ENCODE measurements around the gene RNF213. TPM values are rescaled to one million over a fixed set of nuclear protein-coding genes. Genes with fewer than 3 reads are reported as not detected.

The RNF213 gene
- total and polyA plus RNA-seq, 10 of the 15 experiments (the other 5 are each of a cell fraction or from before 2014, with no cell fraction given) = 18.6 to 145 (median 65.8) TPM

GRCh38 chr17:80247561-80247960, 13.1 kb upstream of the RNF213 start:
- Histone ChIP-seq H3K4me1 (ENCODE audit: control insufficient read depth, insufficient read depth, low read length) (no peaks in the 10 kb centered on the region), H2AFZ (ENCODE audit: control insufficient read depth, low read depth, low read length) (no peak overlapping the region), H3K9ac (ENCODE audit: control insufficient read depth, insufficient read depth, low read length) (no peak overlapping the region), H3K36me3 (ENCODE audit: control insufficient read depth in 2 of 2, insufficient read depth in 2 of 2, low read length in 1 of 2) (no peaks in the 10 kb centered on the region), H3K4me3 (no peak overlapping the region), H3K9me3 (replicated peaks; ENCODE audit: control insufficient read depth, insufficient read depth, low read length) (no peaks in the 10 kb centered on the region), H3K27me3 (replicated peaks in 1 of 2; ENCODE audit: control insufficient read depth in 2 of 2, insufficient read depth in 2 of 2, low read length in 1 of 2) (no peaks in the 10 kb centered on the region), H4K20me1 (ENCODE audit: control insufficient read depth, insufficient read depth) (no peaks in the 10 kb centered on the region), H3K27ac (ENCODE audit: control insufficient read depth, insufficient read depth) (no peak overlapping the region), H3K79me2 (ENCODE audit: control insufficient read depth, insufficient read depth, low read length) (no peaks in the 10 kb centered on the region), H3K4me2 (ENCODE audit: control insufficient read depth, insufficient read depth) (no peak overlapping the region)
- CTCF ChIA-PET = no interaction called here
- FAIRE-seq (no peak), ATAC-seq (no peak), DNase-seq (ENCODE audit: low read depth, low spot score) (no peak)
- POLR2A ChIA-PET = no interaction called here
- intact Hi-C loops (cut with micrococcal nuclease; ENCODE audit: unreplicated experiment) = no loop called here
- TF ChIP-seq CREB1 (IDR thresholded peaks at IDR 0.05; ENCODE audit: low read depth) (no peak), ZBTB4 (CRISPR knock-in tag; IDR thresholded peaks at IDR 0.05) (no peak), ATF3 (IDR thresholded peaks at IDR 0.05; ENCODE audit: borderline replicate concordance, extremely low read depth, low read depth, low read length) (no peak), NFXL1 (IDR thresholded peaks at IDR 0.05; ENCODE audit: borderline replicate concordance) (no peak), ZNF24 (IDR thresholded peaks at IDR 0.05) (no peak), SP1 (IDR thresholded peaks at IDR 0.05; ENCODE audit: low read depth, low read length) (no peak), CBX5 (IDR thresholded peaks at IDR 0.05; ENCODE audit: low read depth) (no peak), YBX1 (IDR thresholded peaks at IDR 0.05) (no peak), GATAD2B (conservative IDR thresholded peaks at IDR 0.05; ENCODE audit: low read depth) (no peak), ATF2 (IDR thresholded peaks at IDR 0.05; ENCODE audit: low read length) (no peak), JUND (IDR thresholded peaks at IDR 0.05; ENCODE audit: low read depth, low read length) (no peak), MYB (IDR thresholded peaks at IDR 0.05; ENCODE audit: borderline replicate concordance, low read depth, low read length) (no peak), RB1 (IDR thresholded peaks at IDR 0.05; ENCODE audit: borderline replicate concordance) (no peak), JUNB (IDR thresholded peaks at IDR 0.05) (no peak), ZNF592 (IDR thresholded peaks at IDR 0.05) (no peak), ZNF384 (IDR thresholded peaks at IDR 0.05; ENCODE audit: borderline replicate concordance, low read depth, low read length) (no peak), GABPA (IDR thresholded peaks at IDR 0.05; ENCODE audit: low read depth) (no peak)
- RAD21 ChIA-PET (ENCODE audit: unreplicated experiment) = no interaction called here
- no TSS peak for BruUV-seq (replicated peaks)
- SMC1A ChIA-PET (ENCODE audit: uncharacterized antibody, unreplicated experiment) = interaction anchor here (1.0 kb wide), 1 partner anchor 12 kb away, joined by 3 read pairs; no protein-coding TSS in a partner anchor
- WGBS (ENCODE audit: insufficient coverage, insufficient replicate concordance, low lambda C conversion rate, missing lambda C conversion rate) = 75% methylated on average over 17 of the region's 17 CpGs
- in situ Hi-C loops (cut with MboI) = no loop called here

Measured in GM12878 (cell line).